KMS-11 (cell line): ENCODE data around the gene KIF5C.
A peak's percentile ranks its signal among the peaks of the same experiment; 100 is the strongest.

ENCODE experiments used
- H2AFZ ChIP-seq: fragments of 200-600 bp; sonication (generic); 2 replicates; pipeline ENCODE4 v1.6.1; 2016; ENCODE audit warnings: antibody characterized with exemption, mixed run types, low read depth
- H3K27ac ChIP-seq: fragments of 200-600 bp; sonication (generic); 2 replicates; pipeline ENCODE4 v1.6.1; 2016; ENCODE audit warnings: mild to moderate bottlenecking, mixed run types
- H3K27me3 ChIP-seq: fragments of 200-600 bp; sonication (generic); 2 replicates; pipeline ENCODE4 v1.6.1; 2017; ENCODE audit warnings: mild to moderate bottlenecking, low read depth, mixed run types, moderate library complexity; ENCODE audit not compliant: insufficient read depth
- H3K36me3 ChIP-seq: fragments of 200-600 bp; sonication (generic); 2 replicates; pipeline ENCODE4 v1.6.1; 2017; ENCODE audit warnings: mild to moderate bottlenecking, mixed run types; ENCODE audit not compliant: insufficient read depth
- H3K4me1 ChIP-seq: fragments of 200-600 bp; sonication (generic); 2 replicates; pipeline ENCODE4 v1.6.1; 2016; ENCODE audit warnings: mild to moderate bottlenecking, low read depth, mixed run types; ENCODE audit not compliant: poor library complexity, severe bottlenecking
- H3K4me2 ChIP-seq: fragments of 200-600 bp; sonication (generic); 2 replicates; pipeline ENCODE4 v1.7.0; 2016; ENCODE audit warnings: mild to moderate bottlenecking, mixed run types
- H3K4me3 ChIP-seq: fragments of 200-600 bp; sonication (generic); IDR thresholded peaks from 2 replicates; pipeline ENCODE4 v1.6.1; 2017; ENCODE audit warnings: low read depth, low read length, mixed read lengths; ENCODE audit not compliant: insufficient read depth
- H3K79me2 ChIP-seq: fragments of 200-600 bp; sonication (generic); 2 replicates; pipeline ENCODE4 v1.6.1; 2016; ENCODE audit warnings: low read depth, mixed run types; ENCODE audit not compliant: insufficient read depth
- H3K9ac ChIP-seq: fragments of 200-600 bp; sonication (generic); 2 replicates; pipeline ENCODE4 v1.6.1; 2016; ENCODE audit warnings: mild to moderate bottlenecking, mixed run types
- H4K20me1 ChIP-seq: fragments of 200-600 bp; sonication (generic); 2 replicates; pipeline ENCODE4 v1.6.1; 2016; ENCODE audit warnings: mild to moderate bottlenecking, mixed run types; ENCODE audit not compliant: insufficient read depth
- TF ChIP-seq, protein P1 (sequence below): fragments of 200-600 bp; sonication (generic); conservative IDR thresholded peaks from 2 replicates; pipeline ENCODE4 v1.6.1; 2017; ENCODE audit warnings: low read depth, mild to moderate bottlenecking, antibody characterized with exemption, low read length, moderate library complexity, mixed read lengths

The KIF5C gene

DNA sequence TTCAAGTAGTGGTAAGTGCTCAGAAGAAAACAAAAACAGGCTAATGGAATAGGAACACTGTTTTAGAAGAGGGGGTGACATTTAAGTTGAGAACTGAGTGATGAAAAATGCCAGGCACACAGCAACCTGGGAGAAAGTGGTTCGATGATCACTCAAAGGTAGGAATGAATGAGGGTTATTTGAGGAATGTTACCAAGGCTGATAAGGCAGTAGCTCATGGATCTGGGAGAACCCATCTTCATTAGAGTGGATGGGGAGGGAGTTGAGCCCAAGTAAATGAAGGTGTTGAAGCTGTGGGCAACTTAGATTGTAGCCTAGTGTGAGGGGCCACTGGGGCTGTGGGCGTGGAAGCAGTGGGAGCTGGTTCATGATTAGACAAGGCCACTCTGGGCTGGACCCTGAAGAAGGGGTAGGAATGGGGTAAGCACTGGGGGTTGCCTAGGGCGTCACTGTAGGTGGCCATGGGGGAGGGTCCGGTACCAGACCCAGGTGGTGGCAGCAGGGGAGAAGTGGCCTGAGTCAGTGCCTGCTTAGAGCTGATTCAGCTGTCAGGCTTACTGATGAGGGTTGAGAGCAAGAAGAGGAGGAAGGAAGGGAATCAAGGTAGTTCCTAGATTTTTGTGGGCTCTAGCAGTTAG is 141.0 kb downstream of the KIF5C start:
- Histone ChIP-seq H3K36me3 (no peaks in the 10 kb centered on the region), H3K27me3 (no peaks in the 10 kb centered on the region), H3K27ac (no peak overlapping the region), H3K9ac (no peak overlapping the region), H4K20me1 (no peaks in the 10 kb centered on the region), H3K79me2 (no peaks in the 10 kb centered on the region), H3K4me1 (no peaks in the 10 kb centered on the region), H2AFZ (no peak overlapping the region), H3K4me3 (no peak overlapping the region), H3K4me2 (no peak overlapping the region)
- TF ChIP-seq, protein P1, sequence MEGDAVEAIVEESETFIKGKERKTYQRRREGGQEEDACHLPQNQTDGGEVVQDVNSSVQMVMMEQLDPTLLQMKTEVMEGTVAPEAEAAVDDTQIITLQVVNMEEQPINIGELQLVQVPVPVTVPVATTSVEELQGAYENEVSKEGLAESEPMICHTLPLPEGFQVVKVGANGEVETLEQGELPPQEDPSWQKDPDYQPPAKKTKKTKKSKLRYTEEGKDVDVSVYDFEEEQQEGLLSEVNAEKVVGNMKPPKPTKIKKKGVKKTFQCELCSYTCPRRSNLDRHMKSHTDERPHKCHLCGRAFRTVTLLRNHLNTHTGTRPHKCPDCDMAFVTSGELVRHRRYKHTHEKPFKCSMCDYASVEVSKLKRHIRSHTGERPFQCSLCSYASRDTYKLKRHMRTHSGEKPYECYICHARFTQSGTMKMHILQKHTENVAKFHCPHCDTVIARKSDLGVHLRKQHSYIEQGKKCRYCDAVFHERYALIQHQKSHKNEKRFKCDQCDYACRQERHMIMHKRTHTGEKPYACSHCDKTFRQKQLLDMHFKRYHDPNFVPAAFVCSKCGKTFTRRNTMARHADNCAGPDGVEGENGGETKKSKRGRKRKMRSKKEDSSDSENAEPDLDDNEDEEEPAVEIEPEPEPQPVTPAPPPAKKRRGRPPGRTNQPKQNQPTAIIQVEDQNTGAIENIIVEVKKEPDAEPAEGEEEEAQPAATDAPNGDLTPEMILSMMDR = no peak

DNA sequence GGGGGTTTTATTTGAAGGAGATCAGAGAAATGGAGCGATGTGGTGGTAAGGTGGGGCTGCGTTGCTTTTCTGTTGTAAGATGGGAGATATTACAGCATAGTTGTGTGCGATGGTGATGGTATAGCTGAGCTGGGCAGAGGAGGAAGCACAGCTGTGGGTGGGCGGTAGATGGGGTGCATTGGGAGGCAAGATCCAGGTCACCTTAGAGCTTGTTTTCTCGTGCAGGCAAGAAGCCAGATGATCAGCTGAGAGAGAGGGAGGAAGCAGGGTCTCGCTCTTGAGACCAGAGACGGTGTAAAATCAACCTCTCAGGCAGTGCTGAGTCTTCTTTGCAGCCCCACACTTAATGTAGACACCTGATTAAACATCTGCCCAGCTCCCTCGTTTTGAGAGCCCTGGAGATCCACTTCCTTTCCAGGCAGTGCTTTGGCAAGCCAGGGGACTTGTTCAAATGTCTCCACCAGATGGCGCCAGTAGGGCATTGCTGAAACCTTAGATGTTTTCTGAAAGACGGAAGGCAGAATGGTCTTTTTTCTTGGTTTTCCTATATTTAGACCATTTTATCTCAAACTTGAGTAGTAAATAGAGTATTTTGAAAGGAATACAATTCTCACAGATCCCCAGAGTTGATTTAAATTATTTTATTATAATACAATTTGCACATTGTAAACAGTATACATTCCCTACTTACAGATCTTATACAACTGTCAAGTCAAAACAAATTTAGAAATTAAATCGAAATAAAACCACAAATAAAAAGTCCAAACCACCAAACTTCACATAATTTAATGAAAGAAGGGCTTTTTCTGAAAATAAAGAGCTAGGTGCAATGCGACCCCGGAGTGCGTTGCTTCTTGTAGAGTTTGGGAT is 142.3 kb downstream of the KIF5C start:
- Histone ChIP-seq H3K4me1 (no peaks in the 10 kb centered on the region), H3K9ac (no peak overlapping the region)

DNA sequence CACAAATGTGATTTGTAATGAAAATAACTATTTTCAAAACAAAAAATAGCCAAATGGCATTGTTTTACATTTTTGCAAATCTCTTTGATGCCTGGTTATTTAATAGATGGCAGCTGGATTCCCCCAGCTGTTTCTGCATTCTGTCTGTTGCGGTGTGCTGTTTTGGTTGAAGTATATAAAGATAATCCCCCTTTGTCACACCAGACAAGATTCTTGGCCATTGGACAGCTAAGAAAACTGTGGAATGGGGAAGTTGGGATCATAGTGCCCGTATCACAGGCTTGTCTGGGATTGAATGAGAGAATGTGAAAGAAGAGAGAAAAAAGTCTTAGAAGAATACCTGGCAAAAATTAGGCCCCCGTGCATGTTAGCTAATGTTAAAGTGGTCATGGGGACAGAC is 144.0 kb downstream of the KIF5C start:
- no peaks in the 10 kb centered on the region for H4K20me1 ChIP-seq
- TF ChIP-seq, protein P1 = no peak
- no peak overlapping the region for H2AFZ ChIP-seq
- H3K27ac ChIP-seq = no peak overlapping the region
- H3K4me2 ChIP-seq = no peak overlapping the region
- no peak overlapping the region for H3K9ac ChIP-seq
- H3K27me3 ChIP-seq = no peaks in the 10 kb centered on the region
- H3K79me2 ChIP-seq = no peaks in the 10 kb centered on the region
- no peak overlapping the region for H3K4me3 ChIP-seq
- no peaks in the 10 kb centered on the region for H3K36me3 ChIP-seq
- no peaks in the 10 kb centered on the region for H3K4me1 ChIP-seq

More for the DNA sequence above, 142.3 kb downstream of the KIF5C start:
- Histone ChIP-seq H2AFZ (0 out of 2 replicates have a peak overlapping the region, but pooled peaks have one; percentile 10), H3K36me3 (no peaks in the 10 kb centered on the region), H3K27me3 (no peaks in the 10 kb centered on the region), H3K4me3 (no peak overlapping the region), H3K27ac (no peak overlapping the region), H4K20me1 (no peaks in the 10 kb centered on the region), H3K79me2 (no peaks in the 10 kb centered on the region), H3K4me2 (no peak overlapping the region)
- TF ChIP-seq, protein P1 = peak; percentile 90

DNA sequence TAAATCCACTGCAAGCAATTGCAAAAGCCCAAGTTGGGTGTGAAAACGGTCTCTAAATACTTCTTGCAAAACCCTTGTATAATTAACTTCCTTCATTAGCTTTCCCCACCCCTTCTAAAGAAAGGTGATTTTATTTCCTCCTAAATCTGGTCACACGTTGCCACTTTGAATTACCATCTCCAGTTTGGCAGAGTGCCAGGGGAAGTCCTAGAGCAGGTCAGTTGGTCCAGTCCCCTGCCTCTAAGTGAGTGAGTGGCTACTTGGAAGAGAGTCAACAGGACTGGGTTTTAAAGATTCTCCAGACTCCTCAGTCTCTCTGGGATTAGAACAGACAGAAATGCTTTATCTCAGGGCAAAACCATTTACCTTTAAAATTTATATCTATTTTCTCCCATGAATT is 144.7 kb downstream of the KIF5C start:
- H3K36me3 ChIP-seq = no peaks in the 10 kb centered on the region
- no peaks in the 10 kb centered on the region for H3K4me1 ChIP-seq
- H3K27ac ChIP-seq = no peak overlapping the region
- H2AFZ ChIP-seq = no peak overlapping the region
- TF ChIP-seq, protein P1 = no peak
- H3K4me2 ChIP-seq = no peak overlapping the region
- no peaks in the 10 kb centered on the region for H3K79me2 ChIP-seq
- H3K9ac ChIP-seq = no peak overlapping the region
- no peaks in the 10 kb centered on the region for H3K27me3 ChIP-seq
- no peak overlapping the region for H3K4me3 ChIP-seq
- H4K20me1 ChIP-seq = no peaks in the 10 kb centered on the region
